Transverse colon (tissue), 3 donors: ENCODE data around the gene STAG1.

ENCODE experiments used
- EP300 ChIP-seq: sonication (generic); formaldehyde crosslinking; IDR thresholded peaks from one replicate; pipeline ENCODE4 v1.6.1; 2017; ENCODE audit warnings: antibody characterized with exemption, low read depth
- TF ChIP-seq, protein P1 (sequence below), 5 experiments: fragments of 200-600 bp in 3 of 5; fragments of 450-650 bp in 2 of 5; sonication (generic) in 3 of 5; IDR thresholded peaks; 1 replicate in 2 of 5; 2 replicates in 3 of 5; pipeline ENCODE4 v1.5.1; 2016 to 2017; ENCODE audit warnings: antibody characterized with exemption in 5 of 5, inconsistent platforms in 3 of 5, mild to moderate bottlenecking in 2 of 5, moderate library complexity in 1 of 5

GRCh38 chr3:136789976-136790375, 37.8 kb upstream of the STAG1 start:
- TF ChIP-seq, protein P1, sequence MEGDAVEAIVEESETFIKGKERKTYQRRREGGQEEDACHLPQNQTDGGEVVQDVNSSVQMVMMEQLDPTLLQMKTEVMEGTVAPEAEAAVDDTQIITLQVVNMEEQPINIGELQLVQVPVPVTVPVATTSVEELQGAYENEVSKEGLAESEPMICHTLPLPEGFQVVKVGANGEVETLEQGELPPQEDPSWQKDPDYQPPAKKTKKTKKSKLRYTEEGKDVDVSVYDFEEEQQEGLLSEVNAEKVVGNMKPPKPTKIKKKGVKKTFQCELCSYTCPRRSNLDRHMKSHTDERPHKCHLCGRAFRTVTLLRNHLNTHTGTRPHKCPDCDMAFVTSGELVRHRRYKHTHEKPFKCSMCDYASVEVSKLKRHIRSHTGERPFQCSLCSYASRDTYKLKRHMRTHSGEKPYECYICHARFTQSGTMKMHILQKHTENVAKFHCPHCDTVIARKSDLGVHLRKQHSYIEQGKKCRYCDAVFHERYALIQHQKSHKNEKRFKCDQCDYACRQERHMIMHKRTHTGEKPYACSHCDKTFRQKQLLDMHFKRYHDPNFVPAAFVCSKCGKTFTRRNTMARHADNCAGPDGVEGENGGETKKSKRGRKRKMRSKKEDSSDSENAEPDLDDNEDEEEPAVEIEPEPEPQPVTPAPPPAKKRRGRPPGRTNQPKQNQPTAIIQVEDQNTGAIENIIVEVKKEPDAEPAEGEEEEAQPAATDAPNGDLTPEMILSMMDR (IDR thresholded peaks at IDR 0.05), result no peak
- no peak for TF ChIP-seq EP300
